Endothelial cell of umbilical vein (primary cell): ENCODE measurements around the gene STIM1. TPM values are rescaled to one million over a fixed set of nuclear protein-coding genes. Genes with fewer than 3 reads are reported as not detected.

Source experiments
- BruUV-seq: library from RNA; stranded (reverse); fragments of 400-500 nt; replicated peaks from 2 replicates; lab custom pipeline; 2021; lab: Mats Ljungman, UMichigan
- CTCF ChIA-PET: fragments of 300-600, 350-600 bp; sonication (Branson Sonifier 250); formaldehyde crosslinking; loops from one replicate; lab custom pipeline; 2021; ENCODE audit warnings: antibody characterized with exemption, inconsistent platforms; lab: Charles Lee
- POLR2A ChIA-PET: fragments of 300-600, 350-600 bp; sonication (Branson Sonifier 250); formaldehyde crosslinking; loops from one replicate; lab custom pipeline; 2021; ENCODE audit warnings: antibody characterized with exemption, inconsistent platforms; lab: Charles Lee
- DNase-seq: peaks from one replicate; pipeline ENCODE4 v3.0.0-alpha.2; 2011; ENCODE audit warnings: low read depth, low spot score
- FAIRE-seq: peaks from 2 replicates; lab custom pipeline; 2011; peaks lifted over from hg19 to GRCh38; lab: Jason Lieb, UNC
- H2AFZ ChIP-seq: 2 replicates; pipeline ENCODE4 v1.6.0; 2012; ENCODE audit warnings: low read depth, low read length, control low read depth, inconsistent platforms
- H3K27ac ChIP-seq: 2 replicates; pipeline ENCODE4 v1.5.1; 2011; ENCODE audit warnings: low read depth, mild to moderate bottlenecking, control low read depth, low read length, moderate library complexity; ENCODE audit not compliant: insufficient read depth
- H3K27me3 ChIP-seq, 2 experiments: 2 replicates each; pipeline versions ENCODE4 v1.6.0 to v1.6.1; 2011; ENCODE audit warnings: low read length in 2 of 2, mixed read lengths in 1 of 2; ENCODE audit not compliant: control insufficient read depth in 2 of 2, insufficient read depth in 2 of 2
- H3K36me3 ChIP-seq, 2 experiments: 2 replicates in 1 of 2; 3 replicates in 1 of 2; pipeline ENCODE4 v1.5.1; 2011; ENCODE audit warnings: low read length in 2 of 2, mild to moderate bottlenecking in 1 of 2, moderate library complexity in 1 of 2; ENCODE audit not compliant: control insufficient read depth in 2 of 2, insufficient read depth in 2 of 2; ENCODE audit errors: extremely low read depth in 1 of 2
- H3K4me1 ChIP-seq: 3 replicates; pipeline ENCODE4 v1.5.1; 2011; ENCODE audit warnings: mild to moderate bottlenecking, low read length; ENCODE audit not compliant: control insufficient read depth, insufficient read depth; ENCODE audit errors: extremely low read depth
- H3K4me2 ChIP-seq: 2 replicates; pipeline ENCODE4 v1.6.1; 2011; ENCODE audit warnings: low read length, control low read depth, mixed read lengths; ENCODE audit not compliant: insufficient read depth
- H3K4me3 ChIP-seq, 3 experiments: fragments of 200-600 bp in 1 of 3; sonication (generic), shearing (Covaris generic) in 1 of 3; replicated peaks in 1 of 3; 2 replicates each; pipeline ENCODE4 v1.5.1; 2011 to 2016; ENCODE audit warnings: control low read depth in 3 of 3, low read length in 3 of 3, mild to moderate bottlenecking in 2 of 3, inconsistent platforms in 1 of 3, low read depth in 1 of 3, moderate library complexity in 1 of 3; ENCODE audit not compliant: insufficient read depth in 1 of 3
- H3K79me2 ChIP-seq: 2 replicates; pipeline ENCODE4 v1.6.0; 2012; ENCODE audit warnings: low read length, inconsistent platforms; ENCODE audit not compliant: control insufficient read depth, insufficient read depth
- H3K9ac ChIP-seq: replicated peaks from 2 replicates; pipeline ENCODE3; 2011; ENCODE audit warnings: low read length, control low read depth; ENCODE audit not compliant: insufficient read depth; ENCODE audit errors: extremely low read depth
- H3K9me1 ChIP-seq: replicated peaks from 3 replicates; pipeline ENCODE4 v1.6.0; 2011; ENCODE audit warnings: mild to moderate bottlenecking, low read length; ENCODE audit not compliant: control insufficient read depth, insufficient read depth; ENCODE audit errors: extremely low read depth
- H3K9me3 ChIP-seq: replicated peaks from 2 replicates; pipeline ENCODE4 v1.5.1; 2012; ENCODE audit warnings: low read length, inconsistent platforms; ENCODE audit not compliant: control insufficient read depth, insufficient read depth
- H4K20me1 ChIP-seq: replicated peaks from 2 replicates; pipeline ENCODE3; 2011; ENCODE audit warnings: mild to moderate bottlenecking, low read length; ENCODE audit not compliant: control insufficient read depth, insufficient read depth; ENCODE audit errors: extremely low read depth
- CTCF ChIP-seq, 2 donors: IDR thresholded peaks; 1 replicate in 1 of 2; 2 replicates in 1 of 2; pipeline ENCODE4 v1.5.1; 2011; ENCODE audit warnings: low read length in 2 of 2, mild to moderate bottlenecking in 2 of 2, moderate library complexity in 2 of 2, control low read depth in 1 of 2, inconsistent platforms in 1 of 2, low read depth in 1 of 2; ENCODE audit not compliant: insufficient read depth in 1 of 2; ENCODE audit errors: extremely low read depth in 1 of 2
- EZH2 ChIP-seq: IDR thresholded peaks from 2 replicates; pipeline ENCODE4 v1.6.1; 2012; ENCODE audit warnings: borderline replicate concordance, low read depth, mild to moderate bottlenecking, moderate library complexity, low read length, inconsistent platforms; ENCODE audit not compliant: severe bottlenecking
- FOS ChIP-seq: IDR thresholded peaks from 2 replicates; pipeline ENCODE4 v1.6.1; 2011; ENCODE audit warnings: mild to moderate bottlenecking, low read length, moderate library complexity, borderline replicate concordance; ENCODE audit not compliant: insufficient read depth
- GATA2 ChIP-seq: IDR thresholded peaks from 2 replicates; pipeline ENCODE4 v1.7.0; 2011; ENCODE audit warnings: low read depth, mild to moderate bottlenecking, moderate library complexity, mixed read lengths, low read length; ENCODE audit not compliant: insufficient read length, insufficient read depth
- JUN ChIP-seq: IDR thresholded peaks from 2 replicates; pipeline ENCODE4 v1.6.1; 2011; ENCODE audit warnings: borderline replicate concordance, low read depth; ENCODE audit not compliant: insufficient read length, insufficient read depth
- MAX ChIP-seq: IDR thresholded peaks from 2 replicates; pipeline ENCODE4 v1.6.1; 2011; ENCODE audit not compliant: insufficient read depth, insufficient read length
- MYC ChIP-seq: IDR thresholded peaks from one replicate; pipeline ENCODE4 v1.6.1; 2011; ENCODE audit warnings: mild to moderate bottlenecking, low read depth, low read length
- POLR2A ChIP-seq: IDR thresholded peaks from 2 replicates; pipeline ENCODE4 v1.6.1; 2012; ENCODE audit warnings: low read depth, mild to moderate bottlenecking, control low read depth, low read length
- POLR2AphosphoS5 ChIP-seq: IDR thresholded peaks from 2 replicates; pipeline ENCODE4 v1.6.1; 2012; ENCODE audit warnings: low read depth, mild to moderate bottlenecking, control low read depth, low read length, moderate library complexity; ENCODE audit not compliant: insufficient read depth
- dilution Hi-C: fragments of 300-500 bp; cut with MboI; formaldehyde crosslinking; loops from one replicate; pipeline ENCODE4 v1.15.0; 2019; ENCODE audit warnings: low sequenced_read_pairs; ENCODE audit not compliant: extremely low pct_ligation_motif_present
- intact Hi-C: fragments of 100-400 bp; cut with micrococcal nuclease; formaldehyde crosslinking; loops from one replicate; pipeline ENCODE4 v1.10.0; 2022
- polyA plus RNA-seq, 4 experiments: library from polyadenylated mRNA; depleted of rRNA in 3 of 4; stranded (reverse) in 3 of 4; unstranded in 1 of 4; fragments of >200 nt; gene quantifications; 2 replicates each; pipeline versions ENCODE4 v1.2.1 to v1.2.3, GENCODE V29; 2011 to 2012; ENCODE audit warnings: missing spikeins in 1 of 4
- total RNA-seq: library from RNA; stranded (reverse); gene quantifications from 2 replicates; pipeline ENCODE4 v1.2.3, GENCODE V29; 2021

STIM1 gene
- total and polyA plus RNA-seq, 2 donors (not counting 3 experiments of a cell fraction or from before 2014, with no cell fraction given): 32.7 to 33.4 TPM

GRCh38 chr11:4066910-4067309 lies 211.4 kb downstream of the STIM1 start:
- Histone ChIP-seq H3K9me1 (no peaks in the 10 kb centered on the region), H3K4me1 (no peaks in the 10 kb centered on the region), H2AFZ (no peak overlapping the region), H3K27ac (no peak overlapping the region), H4K20me1 (no peaks in the 10 kb centered on the region), H3K9ac (no peak overlapping the region), H3K27me3 (no peaks in the 10 kb centered on the region), H3K79me2 (no peaks in the 10 kb centered on the region), H3K4me3 (no peak overlapping the region), H3K36me3 (no peaks in the 10 kb centered on the region), H3K9me3 (no peaks in the 10 kb centered on the region), H3K4me2 (no peak overlapping the region)
- intact Hi-C loops: no loop called here
- TF ChIP-seq FOS (no peak), EZH2 (no peak), CTCF (IDR thresholded peaks at IDR 0.05; ENCODE audit: extremely low read depth in 1 of 2, insufficient read depth in 1 of 2, low read depth in 1 of 2, low read length in 2 of 2) (no peak), MAX (no peak), JUN (no peak), POLR2AphosphoS5 (no peak), POLR2A (no peak), MYC (no peak), GATA2 (no peak)
- CTCF ChIA-PET: interaction anchor here (0.9 to 14.8 kb wide), 4 partner anchors 9 to 217 kb away, joined by 3 to 871 read pairs (median 4); partner anchors contain the start of gene STIM1
- FAIRE-seq (no peak), DNase-seq (no peak)
- dilution Hi-C loops: loop anchor here (25.0 kb wide), 1 partner anchor 205 kb away; the partner anchor contains the start of gene STIM1
- POLR2A ChIA-PET: no interaction called here
- BruUV-seq: no TSS peak
